HG03280 (cell line): ENCODE data around the gene DNHD1.

Source experiments
- ATAC-seq: cut with Tn5 transposase; IDR thresholded peaks from one replicate; pipeline ENCODE4 v1.9.1; 2021; ENCODE audit warnings: mild to moderate bottlenecking, moderate library complexity; ENCODE audit not compliant: unreplicated experiment

Gene DNHD1

GRCh38 chr11:6608726-6609501 lies 111.8 kb downstream of the DNHD1 start:
- no peak for ATAC-seq

GRCh38 chr11:6609502-6610015 lies 112.5 kb downstream of the DNHD1 start:
- ATAC-seq = no peak

DNA sequence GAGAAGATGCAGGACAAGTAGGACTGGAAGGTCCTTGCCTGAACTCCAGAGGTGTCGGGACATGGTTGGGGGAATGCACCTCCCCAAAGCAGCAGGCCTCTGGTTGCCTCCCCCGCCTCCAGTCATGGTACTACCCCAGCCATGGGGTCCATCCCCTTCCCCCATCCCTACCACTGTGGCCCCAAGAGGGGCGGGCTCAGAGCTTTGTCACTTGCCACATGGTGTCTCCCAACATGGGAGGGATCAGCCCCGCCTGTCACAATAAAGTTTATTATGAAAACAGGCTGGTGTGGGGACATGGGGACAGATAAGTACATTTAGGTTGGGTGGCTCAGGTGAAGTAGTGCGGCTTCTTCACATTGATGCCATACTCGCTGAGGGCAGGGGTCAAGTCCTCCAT lies 113.5 kb downstream of the DNHD1 start:
- ATAC-seq = no peak

GRCh38 chr11:6611092-6611962 lies 114.2 kb downstream of the DNHD1 start:
- no peak for ATAC-seq

- peak; percentile 21 for ATAC-seq
These were observed 114.8 kb downstream of the DNHD1 start for GRCh38 chr11:6611963-6612212.

GRCh38 chr11:6612213-6613041 lies 115.3 kb downstream of the DNHD1 start, which contains the start of gene TAF10:
TSS of gene TAF10 (minus strand) at chr11:6612216. CDS start at chr11:6612189, 27 bp downstream.
- ATAC-seq = peak; percentile 88

GRCh38 chr11:6613496-6613895 lies 116.4 kb downstream of the DNHD1 start:
- ATAC-seq = no peak

GRCh38 chr11:6614446-6614845 lies 117.4 kb downstream of the DNHD1 start:
- ATAC-seq = no peak

DNA sequence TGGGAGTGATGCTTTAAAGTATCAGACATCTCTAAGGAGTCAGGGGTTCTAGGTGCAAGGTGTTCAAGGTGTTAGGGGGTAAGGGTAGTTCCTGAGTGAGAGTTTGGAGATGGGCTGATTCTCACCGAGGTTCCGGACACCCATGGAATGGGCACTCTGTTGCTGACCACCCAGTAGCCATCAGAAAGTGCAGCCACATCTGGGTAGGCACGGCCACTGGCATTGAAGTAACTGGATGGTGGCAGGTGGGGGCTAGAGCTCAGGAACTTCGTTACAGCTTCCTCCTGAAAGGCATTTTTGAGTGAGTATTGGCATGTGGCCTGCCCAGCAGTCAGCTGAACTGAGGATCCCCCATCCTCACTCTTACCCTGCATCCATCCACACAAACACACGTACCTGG lies 118.0 kb downstream of the DNHD1 start:
- ATAC-seq = no peak

GRCh38 chr11:6615882-6616585 lies 119.0 kb downstream of the DNHD1 start:
- ATAC-seq = no peak

GRCh38 chr11:6616596-6617250 lies 119.6 kb downstream of the DNHD1 start:
- no peak for ATAC-seq

GRCh38 chr11:6617315-6617781 lies 120.3 kb downstream of the DNHD1 start:
- no peak for ATAC-seq

DNA sequence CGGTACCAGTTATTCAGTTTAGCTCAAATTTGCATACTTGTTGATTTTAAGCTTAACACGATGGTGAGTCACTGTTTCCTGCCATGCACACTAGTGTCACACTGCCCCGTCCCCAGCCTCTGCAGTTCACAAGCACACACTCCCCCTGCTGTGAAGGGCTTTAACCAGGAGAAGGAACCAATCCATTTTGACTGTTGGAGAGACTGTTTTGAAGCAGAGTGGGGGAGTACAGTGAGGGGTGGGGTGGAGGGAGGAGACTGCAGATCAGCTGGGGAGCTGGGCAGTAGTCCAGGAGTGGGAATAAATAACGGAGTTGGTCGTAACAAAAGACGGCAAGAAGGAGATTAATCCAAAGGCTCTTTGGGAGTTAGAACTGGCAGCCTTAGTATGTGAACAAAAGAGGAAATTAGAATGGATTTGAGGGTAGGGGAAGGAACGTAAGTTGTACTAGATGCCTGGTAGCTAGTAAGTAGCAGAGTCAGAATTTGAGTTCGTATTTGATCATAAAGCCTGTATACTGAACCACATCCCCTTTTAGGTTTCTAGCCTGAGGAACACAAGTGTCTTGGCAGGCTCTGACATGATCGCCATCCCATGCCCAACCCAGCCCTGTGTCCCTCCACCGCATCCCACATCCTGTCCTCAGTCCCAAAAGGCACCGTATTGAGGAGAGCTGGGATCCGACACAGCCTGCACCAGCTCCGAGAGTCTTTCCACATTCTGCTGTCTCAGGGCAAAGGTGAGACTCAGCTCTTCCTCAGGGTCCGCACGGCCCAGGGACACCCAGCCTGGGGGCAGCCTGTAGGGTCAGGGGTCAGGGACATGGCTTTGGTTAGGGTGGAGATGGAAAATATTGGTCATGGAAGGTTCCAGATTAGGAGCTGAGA lies 121.3 kb downstream of the DNHD1 start:
- no peak for ATAC-seq

DNA sequence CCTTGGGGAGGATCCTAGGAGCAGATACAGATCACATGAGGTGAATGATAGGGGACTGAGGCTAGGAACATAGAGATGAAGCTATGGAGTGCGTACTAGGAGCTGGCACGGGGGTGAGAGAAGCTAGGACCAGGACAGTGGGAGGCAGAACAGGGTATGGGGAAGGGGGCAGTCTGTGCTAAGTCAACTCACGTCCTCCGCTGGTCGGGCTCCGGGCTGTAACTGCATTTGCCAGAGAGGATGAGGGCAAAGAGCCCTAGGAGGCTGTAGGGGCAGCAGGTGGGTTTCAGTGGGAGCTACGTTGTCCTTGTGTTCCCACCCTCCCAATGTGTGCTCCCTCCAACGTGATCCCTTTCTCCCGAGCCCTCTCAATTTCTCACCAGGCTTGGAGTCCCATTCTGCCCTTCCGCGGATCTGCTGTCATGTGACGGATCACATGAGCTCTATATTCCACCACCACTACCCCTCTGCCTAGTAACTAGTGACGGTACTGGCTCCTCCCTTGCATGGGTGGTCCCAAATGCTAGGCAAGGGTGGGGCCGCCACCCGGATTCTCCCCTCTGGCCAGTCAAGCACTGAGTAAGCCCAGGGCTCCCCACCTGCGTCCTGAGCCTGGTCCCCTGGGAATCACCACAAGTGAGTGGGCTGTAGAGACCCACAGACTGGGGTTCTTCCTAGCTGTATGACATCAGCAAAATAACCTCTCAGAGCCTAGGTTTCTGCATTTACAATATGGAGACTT lies 122.1 kb downstream of the DNHD1 start, which contains the start of gene TPP1:
Gene TPP1 (minus strand): TSS at position 419 of the 742 bp plus-strand sequence. CDS start 22 bp downstream, at position 397.
- peak; percentile 99 for ATAC-seq

- ATAC-seq = no peak
These were observed 123.6 kb downstream of the DNHD1 start for GRCh38 chr11:6620636-6621035.
